Neural crest cell (in vitro differentiated cells): ENCODE measurements around the gene ZNF675. TPM values are rescaled to one million over a fixed set of nuclear protein-coding genes. Genes with fewer than 3 reads are reported as not detected.
"Not testable (repeated sequence)": the region's sequence is repeated elsewhere in the genome, so short reads cannot be mapped to it uniquely, and the experiment has no call there.

Experiments
- DNase-seq: peaks from one replicate; pipeline ENCODE4 v3.0.0; 2021; ENCODE audit warnings: low read depth, mixed read lengths, low spot score
- H3K27ac Mint-ChIP-seq: one replicate; pipeline ENCODE4 v1.8.0; 2021; ENCODE audit warnings: mild to moderate bottlenecking, mixed read lengths; ENCODE audit not compliant: unreplicated experiment
- H3K27me3 Mint-ChIP-seq: 2 replicates; pipeline ENCODE4 v1.8.0; 2021; ENCODE audit warnings: low read depth, mild to moderate bottlenecking, mixed read lengths
- H3K36me3 Mint-ChIP-seq: 2 replicates; pipeline ENCODE4 v1.8.0; 2021; ENCODE audit warnings: low read depth, mild to moderate bottlenecking, mixed read lengths
- H3K4me1 Mint-ChIP-seq: 2 replicates; pipeline ENCODE4 v1.8.0; 2021; ENCODE audit warnings: mixed read lengths
- H3K4me3 Mint-ChIP-seq: one replicate; pipeline ENCODE4 v1.8.0; 2021; ENCODE audit warnings: mild to moderate bottlenecking, mixed read lengths
- H3K9me3 Mint-ChIP-seq: 2 replicates; pipeline ENCODE4 v1.8.0; 2021; ENCODE audit warnings: mixed read lengths
- total RNA-seq: library from RNA; stranded (reverse); gene quantifications from 2 replicates; pipeline ENCODE4 v1.2.1, GENCODE V29; 2021
- TF ChIP-seq, protein P1 (sequence below): fragments of 200-600 bp; sonication (generic); conservative IDR thresholded peaks from 2 replicates; pipeline ENCODE4 v1.5.0; 2021; ENCODE audit warnings: antibody characterized with exemption, mild to moderate bottlenecking

The ZNF675 gene
- total RNA-seq, 1 donor from 2014 or later: 24.5 TPM

GRCh38 chr19:23706657-23707056 lies 19.6 kb upstream of the ZNF675 start:
- TF ChIP-seq, protein P1, sequence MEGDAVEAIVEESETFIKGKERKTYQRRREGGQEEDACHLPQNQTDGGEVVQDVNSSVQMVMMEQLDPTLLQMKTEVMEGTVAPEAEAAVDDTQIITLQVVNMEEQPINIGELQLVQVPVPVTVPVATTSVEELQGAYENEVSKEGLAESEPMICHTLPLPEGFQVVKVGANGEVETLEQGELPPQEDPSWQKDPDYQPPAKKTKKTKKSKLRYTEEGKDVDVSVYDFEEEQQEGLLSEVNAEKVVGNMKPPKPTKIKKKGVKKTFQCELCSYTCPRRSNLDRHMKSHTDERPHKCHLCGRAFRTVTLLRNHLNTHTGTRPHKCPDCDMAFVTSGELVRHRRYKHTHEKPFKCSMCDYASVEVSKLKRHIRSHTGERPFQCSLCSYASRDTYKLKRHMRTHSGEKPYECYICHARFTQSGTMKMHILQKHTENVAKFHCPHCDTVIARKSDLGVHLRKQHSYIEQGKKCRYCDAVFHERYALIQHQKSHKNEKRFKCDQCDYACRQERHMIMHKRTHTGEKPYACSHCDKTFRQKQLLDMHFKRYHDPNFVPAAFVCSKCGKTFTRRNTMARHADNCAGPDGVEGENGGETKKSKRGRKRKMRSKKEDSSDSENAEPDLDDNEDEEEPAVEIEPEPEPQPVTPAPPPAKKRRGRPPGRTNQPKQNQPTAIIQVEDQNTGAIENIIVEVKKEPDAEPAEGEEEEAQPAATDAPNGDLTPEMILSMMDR: no peak
- Mint-ChIP-seq H3K27ac (no peak overlapping the region), H3K9me3 (peaks cover 10% of the 10 kb centered on the region), H3K36me3 (peaks cover 4% of the 10 kb centered on the region), H3K4me3 (no peak overlapping the region), H3K27me3 (no peaks in the 10 kb centered on the region), H3K4me1 (no peaks in the 10 kb centered on the region)
- no peak for DNase-seq

DNA sequence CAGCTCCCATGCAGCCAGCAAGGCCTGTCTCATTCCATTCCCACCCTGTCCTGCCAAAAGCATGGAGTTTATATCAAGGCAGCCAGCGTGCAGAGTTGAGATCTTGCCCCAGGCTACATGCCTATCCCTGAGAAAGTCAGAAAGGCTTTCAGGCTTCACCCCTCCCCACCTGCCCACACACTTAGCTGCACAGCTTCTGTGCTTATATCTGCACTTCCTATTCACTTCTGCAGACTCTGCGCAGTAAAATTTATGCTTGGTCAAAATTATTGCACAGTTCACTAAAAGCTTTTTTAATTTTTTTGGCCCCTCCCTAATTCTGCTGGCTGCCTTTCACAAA lies 12.5 kb upstream of the ZNF675 start:
- TF ChIP-seq, protein P1: no peak
- Mint-ChIP-seq H3K9me3 (peaks cover 14% of the 10 kb centered on the region), H3K4me3 (no peak overlapping the region), H3K27ac (no peak overlapping the region), H3K4me1 (no peaks in the 10 kb centered on the region), H3K27me3 (no peaks in the 10 kb centered on the region), H3K36me3 (peaks cover 6% of the 10 kb centered on the region)
- DNase-seq: no peak

DNA sequence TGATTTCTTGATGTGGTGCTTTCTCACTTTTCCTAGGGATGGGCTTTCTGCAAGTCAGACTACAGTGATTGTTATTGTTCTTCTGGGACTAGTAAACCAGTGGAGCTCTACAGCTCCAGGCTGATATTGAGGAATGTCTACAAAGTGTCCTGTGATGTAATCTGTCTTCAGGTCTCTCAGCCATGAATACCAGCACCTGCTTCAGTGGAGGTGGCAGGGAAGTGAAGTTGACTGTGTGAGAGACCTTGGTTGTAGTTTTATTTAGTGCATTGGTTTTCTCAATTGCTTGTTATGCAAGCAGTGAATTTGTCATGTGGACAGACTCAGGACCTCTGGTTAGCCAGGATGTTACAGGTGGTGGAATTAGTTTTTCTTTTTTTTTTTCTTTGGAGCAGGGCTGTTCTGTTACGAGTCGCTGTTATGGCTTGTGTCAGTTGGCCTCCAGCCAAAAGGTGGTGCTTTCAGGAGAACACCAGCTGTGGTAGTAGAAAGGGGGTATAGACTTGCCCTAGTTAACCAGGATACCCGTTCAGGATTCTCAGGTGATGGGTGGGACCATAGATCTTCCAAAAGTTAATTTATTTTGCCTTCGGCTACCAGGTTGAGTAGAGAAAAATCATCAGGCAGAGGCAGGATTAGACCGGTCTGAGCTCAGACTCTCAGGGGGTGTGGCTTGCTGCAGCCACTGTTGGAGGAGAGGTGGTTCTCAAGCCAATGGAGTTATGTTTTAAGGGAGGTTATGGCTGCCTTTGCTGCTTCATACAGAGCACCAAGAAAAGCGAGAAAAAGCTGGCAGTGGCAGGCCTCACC lies 11.9 kb upstream of the ZNF675 start:
- no peaks in the 10 kb centered on the region for H3K4me1 Mint-ChIP-seq
- peaks cover 14% of the 10 kb centered on the region for H3K9me3 Mint-ChIP-seq
- H3K27me3 Mint-ChIP-seq: no peaks in the 10 kb centered on the region
- peaks cover 6% of the 10 kb centered on the region for H3K36me3 Mint-ChIP-seq
- DNase-seq: no peak
- TF ChIP-seq, protein P1: no peak
- H3K27ac Mint-ChIP-seq: no peak overlapping the region
- H3K4me3 Mint-ChIP-seq: no peak overlapping the region

- not testable (repeated sequence) for H3K27ac Mint-ChIP-seq, H3K27me3 Mint-ChIP-seq, H3K36me3 Mint-ChIP-seq, H3K4me1 Mint-ChIP-seq, H3K9me3 Mint-ChIP-seq, DNase-seq, H3K4me3 Mint-ChIP-seq
Measured at GRCh38 chr19:23692937-23693336, 5.9 kb upstream of the ZNF675 start.

GRCh38 chr19:23673132-23673531 lies 13.9 kb downstream of the ZNF675 start:
- TF ChIP-seq, protein P1: no peak
- Mint-ChIP-seq H3K9me3 (peaks cover 20% of the 10 kb centered on the region), H3K36me3 (peaks cover 79% of the 10 kb centered on the region)

DNA sequence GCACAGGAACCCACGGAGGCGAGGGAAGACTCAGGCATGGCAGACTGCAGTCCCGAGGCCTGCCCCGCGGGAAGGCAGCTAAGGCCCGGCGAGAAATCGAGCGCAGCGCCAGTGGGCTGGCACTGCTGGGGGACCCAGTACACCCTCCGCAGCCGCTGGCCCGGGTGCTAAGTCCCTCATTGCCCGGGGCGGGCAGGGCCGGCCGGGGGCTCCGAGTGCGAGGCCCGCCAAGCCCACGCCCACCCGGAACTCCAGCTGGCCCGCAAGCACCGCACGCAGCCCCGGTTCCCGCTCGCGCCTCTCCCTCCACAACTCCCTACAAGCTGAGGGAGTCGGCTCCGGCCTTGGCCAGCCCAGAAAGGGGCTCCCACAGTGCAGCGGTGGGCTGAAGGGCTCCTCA lies 18.4 kb downstream of the ZNF675 start:
- Mint-ChIP-seq H3K36me3 (peaks cover 89% of the 10 kb centered on the region), H3K9me3 (peaks cover 23% of the 10 kb centered on the region)
- DNase-seq, H3K27me3 Mint-ChIP-seq, H3K4me1 Mint-ChIP-seq, H3K27ac Mint-ChIP-seq, H3K4me3 Mint-ChIP-seq: not testable (repeated sequence)

More at GRCh38 chr19:23673132-23673531, 13.9 kb downstream of the ZNF675 start:
- Mint-ChIP-seq H3K27ac (no peak overlapping the region), H3K4me1 (no peaks in the 10 kb centered on the region), H3K27me3 (no peaks in the 10 kb centered on the region), H3K4me3 (no peak overlapping the region)
- DNase-seq: no peak
